Measurements from ENCODE around the gene KRTAP10-10. TPM values are rescaled to one million over a fixed set of nuclear protein-coding genes. Genes with fewer than 3 reads are reported as not detected.
"Not testable (repeated sequence)": the region's sequence is repeated elsewhere in the genome, so short reads cannot be mapped to it uniquely, and the experiment has no call there.

Gene KRTAP10-10
- total RNA-seq, 2 experiments from 2014 or later: not detected

DNA sequence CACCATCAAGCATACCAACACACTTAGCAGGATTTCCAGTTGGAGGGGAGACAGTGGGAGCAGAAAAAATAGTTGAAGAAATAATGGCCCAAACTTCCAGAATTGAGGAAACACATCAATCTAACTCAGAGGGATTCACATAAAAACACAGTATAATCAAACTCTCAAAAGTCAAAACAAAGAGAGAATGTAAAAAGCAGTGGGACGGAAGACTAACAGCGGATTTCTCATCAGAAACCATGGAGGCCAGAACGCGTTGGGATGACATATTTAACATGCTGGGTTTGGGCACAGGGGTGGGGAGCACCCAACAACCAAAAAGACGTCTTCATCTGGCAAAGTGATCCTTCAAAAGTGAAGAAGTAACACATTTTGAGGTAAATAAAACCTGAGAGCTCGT, 17.3 kb upstream of the KRTAP10-10 start:
- ChIA-PET POLR2A (no interaction called here), CTCF (no interaction called here)

GRCh38 chr21:44623575-44623974, 13.6 kb upstream of the KRTAP10-10 start:
- ChIA-PET CTCF (no interaction called here), POLR2A (no interaction called here)

DNA sequence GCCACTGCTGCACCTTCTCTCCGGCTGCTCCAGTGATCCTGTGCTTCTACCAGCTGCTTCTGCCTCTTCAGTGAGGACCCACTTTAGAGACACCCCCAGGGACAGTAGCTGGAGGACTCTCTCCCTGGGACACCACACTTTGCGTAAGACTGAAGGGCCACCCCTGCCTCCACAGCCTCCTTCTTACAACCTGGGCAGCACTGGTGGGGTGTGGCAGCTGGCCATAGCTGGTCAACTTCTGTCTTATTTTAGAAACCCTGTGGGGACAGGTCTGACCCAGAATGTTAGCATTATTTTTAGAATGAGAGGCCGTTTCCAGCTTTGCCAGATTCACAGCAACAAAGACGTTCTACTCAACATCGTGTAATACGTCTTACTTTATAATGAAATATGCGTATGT, 11.4 kb upstream of the KRTAP10-10 start:
- ChIA-PET POLR2A (no interaction called here), CTCF (no interaction called here)

- ChIA-PET CTCF (no interaction called here), POLR2A (no interaction called here)
These were observed 10.9 kb upstream of the KRTAP10-10 start for GRCh38 chr21:44626262-44626661.

- CTCF ChIA-PET: no interaction called here
- POLR2A ChIA-PET: no interaction called here
These were observed 10.4 kb upstream of the KRTAP10-10 start, which contains the start of gene KRTAP10-9 for GRCh38 chr21:44626673-44627143. Gene KRTAP10-9 (plus strand): TSS chr21:44627093. CDS start chr21:44627172, 79 bp downstream.

GRCh38 chr21:44627181-44627822, 9.9 kb upstream of the KRTAP10-10 start:
- CTCF ChIA-PET, POLR2A ChIA-PET: not testable (repeated sequence)

DNA sequence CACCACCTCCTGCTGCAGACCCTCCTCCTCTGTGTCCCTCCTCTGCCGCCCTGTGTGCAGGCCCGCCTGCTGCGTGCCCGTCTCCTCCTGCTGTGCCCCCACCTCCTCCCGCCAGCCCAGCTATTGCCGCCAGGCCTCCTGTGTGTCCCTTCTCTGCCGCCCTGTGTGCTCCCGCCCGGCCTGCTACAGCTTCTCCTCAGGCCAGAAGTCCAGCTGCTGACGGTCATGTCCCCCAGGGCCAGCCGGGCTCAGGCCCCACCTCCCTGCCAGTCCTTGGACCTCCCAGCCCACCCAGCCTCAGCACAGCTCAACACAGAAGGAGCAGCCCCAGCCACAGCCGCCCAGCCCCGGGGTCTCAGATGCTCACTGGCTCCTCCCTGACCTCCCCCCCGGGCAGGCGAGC, 9.3 kb upstream of the KRTAP10-10 start:
- CTCF ChIA-PET, POLR2A ChIA-PET: not testable (repeated sequence)

DNA sequence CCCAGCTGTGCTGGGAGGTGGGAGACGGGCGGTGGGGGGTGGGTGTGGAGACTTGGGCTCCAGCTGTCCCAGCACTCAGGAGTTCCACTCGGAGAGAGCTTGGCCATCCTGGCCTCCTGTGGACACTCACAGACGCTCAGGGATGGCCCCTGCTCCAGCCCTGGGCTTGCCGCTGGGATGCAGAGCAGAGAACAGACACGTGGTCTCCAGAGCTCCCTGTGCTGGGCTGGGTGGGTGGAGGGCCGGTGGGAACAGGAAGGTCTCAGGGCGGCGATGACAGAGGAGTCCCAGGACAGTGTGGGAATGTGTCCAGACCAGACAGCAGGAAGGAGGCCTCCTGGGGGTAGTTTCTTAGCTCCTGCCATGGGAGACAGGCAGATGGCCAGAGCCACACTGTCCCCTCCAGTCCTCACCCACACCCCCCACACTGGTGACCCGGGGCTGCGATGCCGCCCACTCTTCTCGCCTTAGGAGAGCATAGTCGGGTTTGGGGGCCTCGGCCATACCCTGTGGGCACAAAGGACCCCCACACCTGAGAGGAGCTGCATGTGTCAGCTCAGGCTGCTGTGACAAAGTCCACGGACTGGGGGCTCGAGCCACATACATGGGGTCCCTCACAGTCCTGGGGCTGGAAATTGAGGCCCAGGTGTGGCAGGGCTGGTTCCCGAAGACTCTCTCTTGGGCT, 8.3 kb upstream of the KRTAP10-10 start:
- CTCF ChIA-PET: no interaction called here
- POLR2A ChIA-PET: no interaction called here

DNA sequence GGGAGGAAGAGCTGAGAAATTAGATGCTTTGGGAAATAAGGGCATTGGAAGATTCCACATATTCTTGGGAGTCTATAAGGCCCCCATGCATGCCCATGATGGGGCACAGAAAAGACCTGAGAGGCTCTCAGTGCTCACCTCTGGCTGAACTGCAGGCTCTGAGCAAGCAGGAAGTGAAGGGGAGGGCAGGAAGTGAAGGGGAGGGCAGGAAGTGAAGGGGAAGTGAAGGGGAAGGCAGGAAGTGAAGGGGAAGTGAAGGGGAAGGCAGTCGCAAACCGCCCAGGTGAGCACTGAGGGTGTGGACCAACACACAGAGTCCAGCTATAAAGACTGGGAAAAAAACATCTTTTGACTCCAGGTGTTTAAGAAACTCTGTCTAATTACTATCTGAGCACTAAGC, 6.7 kb upstream of the KRTAP10-10 start:
- ChIA-PET CTCF (no interaction called here), POLR2A (no interaction called here)

DNA sequence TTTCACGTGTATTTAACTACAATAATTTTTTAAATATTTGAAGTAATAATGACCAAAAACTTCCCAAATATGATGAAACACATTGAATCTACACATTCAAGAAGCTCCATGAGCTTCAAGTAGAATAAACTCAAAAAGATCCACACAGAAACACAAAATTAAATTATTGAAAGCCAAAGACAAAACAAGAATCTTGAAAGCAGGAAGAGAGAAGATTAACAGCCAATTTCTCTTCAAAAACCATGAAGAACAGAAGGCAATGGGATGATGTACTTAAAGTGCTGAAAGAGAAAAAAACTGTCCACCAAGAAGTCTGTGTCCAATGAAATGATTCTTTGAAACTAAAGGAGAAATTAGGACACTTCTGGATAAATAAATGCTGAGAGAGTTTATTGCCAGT, 5.1 kb upstream of the KRTAP10-10 start:
- ChIA-PET POLR2A (no interaction called here), CTCF (no interaction called here)

DNA sequence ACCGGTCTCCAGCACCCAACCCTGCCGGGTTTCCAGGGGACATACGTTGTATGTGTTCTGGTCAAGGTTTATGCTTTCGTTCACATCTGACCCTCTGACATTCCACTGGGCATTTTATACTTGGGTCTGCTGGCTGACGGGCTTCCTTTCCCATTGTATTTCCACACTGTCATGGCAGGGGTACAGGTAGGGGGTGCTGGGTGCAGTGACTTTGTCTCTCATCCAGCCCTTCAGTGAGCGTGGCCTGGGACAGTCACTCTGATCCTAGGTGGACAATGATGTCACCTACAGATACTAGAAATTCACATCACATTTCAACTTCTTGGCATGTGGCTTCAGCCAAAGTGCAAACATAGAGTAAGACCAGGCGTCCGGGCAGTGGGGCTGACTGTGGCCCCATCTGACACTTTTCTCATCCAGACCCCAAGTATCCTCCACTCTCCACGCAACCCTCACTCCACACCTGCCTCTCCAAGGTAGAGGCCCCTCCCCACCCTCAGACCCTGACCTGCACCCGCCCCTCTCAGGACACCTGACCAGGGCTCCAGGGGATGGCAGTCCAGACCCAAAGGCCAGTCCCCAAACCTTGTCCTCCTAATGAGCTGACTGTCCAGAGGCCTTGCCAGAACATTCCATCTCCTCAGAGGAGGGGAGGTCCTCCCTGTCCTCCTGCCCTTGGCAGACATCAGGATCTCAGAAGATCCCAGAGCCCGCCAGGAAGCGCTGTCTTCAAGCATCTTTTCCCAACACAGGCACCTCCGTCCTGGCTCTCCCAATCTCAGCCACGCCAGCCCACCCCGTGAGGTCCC, 743 bp upstream of the KRTAP10-10 start:
- CTCF ChIA-PET: no interaction called here
- POLR2A ChIA-PET: no interaction called here

DNA sequence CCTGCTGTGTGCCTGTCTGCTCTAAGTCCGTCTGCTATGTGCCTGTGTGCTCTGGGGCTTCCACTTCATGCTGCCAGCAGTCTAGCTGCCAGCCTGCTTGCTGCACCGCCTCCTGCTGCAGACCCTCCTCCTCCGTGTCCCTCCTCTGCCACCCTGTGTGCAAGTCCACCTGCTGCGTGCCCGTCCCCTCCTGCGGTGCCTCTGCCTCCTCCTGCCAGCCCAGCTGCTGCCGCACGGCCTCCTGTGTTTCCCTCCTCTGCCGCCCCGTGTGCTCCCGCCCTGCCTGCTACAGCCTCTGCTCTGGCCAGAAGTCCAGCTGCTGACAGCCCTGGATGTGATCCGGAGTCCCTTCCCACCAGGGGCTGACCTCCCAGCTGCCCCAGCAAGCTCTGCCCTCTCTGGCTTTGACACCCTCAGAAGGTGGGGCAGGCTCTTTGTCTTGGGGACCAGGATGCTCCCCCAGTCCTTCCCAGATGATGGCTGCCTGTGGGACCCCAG, 744 bp downstream of the KRTAP10-10 start:
- CTCF ChIA-PET, POLR2A ChIA-PET: not testable (repeated sequence)

- POLR2A ChIA-PET: not testable (repeated sequence)
These were observed 1.6 kb downstream of the KRTAP10-10 start for GRCh38 chr21:44638506-44639330.

DNA sequence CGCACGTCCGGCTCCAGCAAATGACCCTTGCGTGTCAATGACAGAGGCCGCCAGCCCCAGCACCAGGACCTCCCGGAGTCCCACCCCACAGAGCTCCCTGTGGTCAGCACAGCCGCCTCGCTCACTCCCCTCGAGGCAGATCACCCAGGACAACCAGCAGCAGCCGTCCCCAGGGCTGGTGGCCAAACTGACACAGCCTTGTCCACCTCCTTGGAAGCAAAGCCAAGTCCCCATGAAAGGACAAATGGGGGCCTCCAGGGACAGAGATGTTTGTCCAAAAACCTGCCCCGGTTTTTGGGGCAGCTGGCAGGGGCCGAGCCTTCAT, 2.1 kb downstream of the KRTAP10-10 start:
- CTCF ChIA-PET: no interaction called here

More at GRCh38 chr21:44638506-44639330, 1.6 kb downstream of the KRTAP10-10 start:
- CTCF ChIA-PET: not testable (repeated sequence)

DNA sequence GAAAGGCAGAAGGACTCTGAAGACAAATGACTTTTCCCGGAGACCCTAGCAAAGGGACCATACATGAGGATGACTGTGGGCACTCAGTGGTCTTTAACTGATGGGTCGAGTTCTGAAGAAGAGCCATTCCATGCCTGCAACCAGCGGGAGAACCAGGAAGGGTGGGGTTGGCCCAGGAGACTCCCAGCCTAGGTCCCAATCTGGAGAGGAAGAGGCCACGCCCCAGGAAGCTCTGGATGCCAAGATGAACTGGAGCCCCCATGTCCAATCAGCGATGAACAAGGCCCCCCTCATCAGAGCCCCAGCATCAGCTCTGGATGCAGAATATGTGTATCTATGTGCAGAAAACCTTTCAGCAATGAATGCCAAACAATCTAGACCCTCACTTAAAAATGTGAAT, 3.6 kb downstream of the KRTAP10-10 start:
- CTCF ChIA-PET: no interaction called here

More for the DNA sequence above, 2.1 kb downstream of the KRTAP10-10 start:
- POLR2A ChIA-PET: no interaction called here

GRCh38 chr21:44643741-44644310, 6.7 kb downstream of the KRTAP10-10 start:
- CTCF ChIA-PET: no interaction called here
- POLR2A ChIA-PET: no interaction called here

More for the DNA sequence above, 3.6 kb downstream of the KRTAP10-10 start:
- POLR2A ChIA-PET: no interaction called here

DNA sequence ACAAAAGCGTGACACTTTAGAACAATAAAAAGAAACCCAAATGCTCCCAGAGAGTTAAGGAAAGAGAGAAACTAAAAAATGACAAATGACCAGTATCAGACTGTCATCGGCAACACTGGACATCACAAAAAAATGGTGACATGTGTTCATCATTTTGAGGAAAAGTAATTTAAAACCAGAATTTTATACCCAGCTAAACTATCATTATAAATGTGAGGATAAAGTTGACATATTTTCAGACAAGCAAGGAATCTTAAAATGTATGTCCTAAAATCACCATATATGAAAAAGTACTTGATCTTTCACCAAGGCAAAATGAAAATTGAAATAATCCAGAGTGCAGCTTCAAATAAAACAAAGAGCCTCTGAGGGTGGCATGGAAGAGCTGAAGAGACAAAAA, 7.7 kb downstream of the KRTAP10-10 start:
- POLR2A ChIA-PET: no interaction called here

DNA sequence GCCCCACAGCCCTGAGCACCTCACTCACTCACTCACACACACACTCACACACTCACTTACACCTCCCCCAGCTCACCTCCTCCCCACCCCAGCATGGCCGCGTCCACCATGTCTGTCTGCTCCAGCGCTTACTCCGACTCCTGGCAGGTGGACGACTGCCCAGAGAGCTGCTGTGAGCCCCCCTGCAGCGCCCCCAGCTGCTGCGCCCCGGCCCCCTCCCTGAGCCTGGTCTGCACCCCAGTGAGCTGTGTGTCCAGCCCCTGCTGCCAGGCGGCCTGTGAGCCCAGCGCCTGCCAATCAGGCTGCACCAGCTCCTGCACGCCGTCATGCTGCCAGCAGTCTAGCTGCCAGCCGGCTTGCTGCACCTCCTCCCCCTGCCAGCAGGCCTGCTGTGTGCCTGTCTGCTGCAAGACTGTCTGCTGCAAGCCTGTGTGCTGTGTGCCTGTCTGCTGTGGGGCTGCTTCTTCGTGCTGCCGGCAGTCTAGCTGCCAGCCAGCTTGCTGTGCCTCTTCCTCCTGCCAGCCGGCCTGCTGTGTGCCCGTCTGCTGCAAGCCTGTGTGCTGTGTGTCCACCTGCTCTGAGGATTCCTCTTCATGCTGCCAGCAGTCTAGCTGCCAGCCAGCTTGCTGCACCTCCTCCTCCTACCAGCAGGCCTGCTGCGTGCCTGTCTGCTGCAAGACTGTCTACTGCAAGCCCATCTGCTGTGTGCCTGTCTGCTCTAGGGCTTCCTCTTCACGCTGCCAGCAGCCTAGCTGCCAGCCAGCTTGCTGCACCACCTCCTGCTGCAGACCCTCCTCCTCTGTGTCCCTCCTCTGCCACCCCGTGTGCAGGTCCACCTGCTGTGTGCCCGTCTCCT, 9.4 kb downstream of the KRTAP10-10 start, which contains the start of gene KRTAP10-11:
Gene KRTAP10-11, plus strand, starts transcription at position 49 of the 856 bp plus-strand sequence. Its CDS starts 45 bp downstream, at position 94.
- CTCF ChIA-PET, POLR2A ChIA-PET: not testable (repeated sequence)

More for the DNA sequence above, 7.7 kb downstream of the KRTAP10-10 start:
- CTCF ChIA-PET: no interaction called here

- POLR2A ChIA-PET: no interaction called here
- CTCF ChIA-PET: no interaction called here
These were observed 10.0 kb downstream of the KRTAP10-10 start for GRCh38 chr21:44647222-44647552.

Data from activated CD8-positive, alpha-beta memory T cell treated with anti-CD3 and anti-CD28 coated beads for 36 hours (primary cell).